ENCODE data around the gene LRRTM3. TPM values are rescaled to one million over a fixed set of nuclear protein-coding genes. Genes with fewer than 3 reads are reported as not detected.

The LRRTM3 gene
- total RNA-seq, 1 experiment from 2014 or later: 0.96 TPM

- Histone ChIP-seq H3K9me3 (ENCODE audit: control insufficient read depth, low read depth, low read length) (no peaks in the 10 kb centered on the region), H4K91ac (ENCODE audit: insufficient read length, low read depth, low read length) (no peak overlapping the region), H2BK5ac (ENCODE audit: insufficient read length, low read length) (no peak overlapping the region), H3K79me1 (ENCODE audit: insufficient read depth, low read depth, low read length, poor library complexity, severe bottlenecking) (no peaks in the 10 kb centered on the region), H2BK20ac (ENCODE audit: low read depth, low read length, poor library complexity, severe bottlenecking) (no peak overlapping the region), H3K4me1 (ENCODE audit: insufficient read depth, low read length) (no peaks in the 10 kb centered on the region), H2BK12ac (ENCODE audit: insufficient read length, low read depth, low read length) (no peak overlapping the region), H3K27me3 (ENCODE audit: insufficient read depth, low read length) (no peaks in the 10 kb centered on the region), H3K14ac (ENCODE audit: insufficient read depth, low read length) (no peak overlapping the region), H2BK120ac (ENCODE audit: low read depth, low read length, poor library complexity, severe bottlenecking) (no peak overlapping the region), H3K79me2 (ENCODE audit: insufficient read depth, low read length) (no peaks in the 10 kb centered on the region), H3K27ac (ENCODE audit: insufficient read length, low read depth, low read length) (no peak overlapping the region), H2BK15ac (ENCODE audit: low read depth, low read length) (no peak overlapping the region), H3K23ac (ENCODE audit: insufficient read length, low read depth, low read length) (no peak overlapping the region), H2AFZ (ENCODE audit: low read length) (no peak overlapping the region), H3K9ac (ENCODE audit: extremely low read depth, insufficient read length, low read length) (no peak overlapping the region), H2AK5ac (ENCODE audit: insufficient read length, low read length) (no peak overlapping the region), H3K4me2 (ENCODE audit: insufficient read depth, insufficient read length, low read length) (no peak overlapping the region), H4K8ac (replicated peaks; ENCODE audit: insufficient read length, low read depth, low read length) (no peak overlapping the region), H3K23me2 (ENCODE audit: insufficient read length, low read depth, low read length, poor library complexity, severe bottlenecking) (no peaks in the 10 kb centered on the region), H4K5ac (ENCODE audit: insufficient read length, low read depth, low read length) (no peak overlapping the region), H3K4ac (ENCODE audit: low read depth, low read length) (no peak overlapping the region), H4K20me1 (ENCODE audit: control insufficient read depth, insufficient read depth, insufficient read length) (no peaks in the 10 kb centered on the region), H3K18ac (ENCODE audit: insufficient read length, low read depth, low read length) (no peak overlapping the region), H3K56ac (ENCODE audit: insufficient read length, low read depth, low read length) (no peak overlapping the region), H3T11ph (ENCODE audit: low read length) (no peak overlapping the region)
- H3K27ac Mint-ChIP-seq: no peak overlapping the region
- H3K4me3 Mint-ChIP-seq: no peak overlapping the region
- no peak for DNase-seq
- H3K36me3 Mint-ChIP-seq (ENCODE audit: insufficient read depth in 1 of 3, low read depth in 3 of 3): peaks cover 0 to 1% (median 0%) of the 10 kb centered on the region in 3 experiments; a peak in 2 of 7 replicates
- H3K9me3 Mint-ChIP-seq: no peaks in the 10 kb centered on the region; a peak in 1 of 5 replicates
- no CpG with 5 or more reads among the region's 3 CpGs for WGBS (ENCODE audit: extremely low coverage, insufficient read length, low lambda C conversion rate)
- peaks cover 0 to 6% of the 10 kb centered on the region in 2 experiments; a peak in 2 of 4 replicates for H3K4me1 Mint-ChIP-seq
- no peak for TF ChIP-seq CTCF (conservative IDR thresholded peaks at IDR 0.05)
- no peaks in the 10 kb centered on the region for H3K27me3 Mint-ChIP-seq (ENCODE audit: low read depth)
Measured at GRCh38 chr10:66881814-66882213, 44.0 kb upstream of the LRRTM3 start.
